Stimulated activated naive CD8-positive, alpha-beta T cell treated with anti-CD3 and anti-CD28 coated beads, Interleukin-15, Interleukin-2, amounts not matched to agents 100 U/mL and 50 U/mL, for 24 hours (primary cell): ENCODE data around the gene CLCN6.

ENCODE experiments used
- ATAC-seq: fragments of 150-1000 bp; cut with Tn5 transposase; one replicate; pipeline ENCODE4 v1.10.0; 2021
- DNase-seq: peaks from one replicate; pipeline ENCODE4 v3.0.0; 2021

Gene CLCN6

GRCh38 chr1:11855430-11855829 is 49.4 kb downstream of the CLCN6 start:
- ATAC-seq (no peak), DNase-seq (no peak)

GRCh38 chr1:11856698-11857097 is 50.7 kb downstream of the CLCN6 start:
- no peak for DNase-seq
- ATAC-seq: no peak

GRCh38 chr1:11857164-11857851 is 51.3 kb downstream of the CLCN6 start:
- DNase-seq (no peak), ATAC-seq (no peak)

GRCh38 chr1:11858158-11858557 is 52.2 kb downstream of the CLCN6 start:
- DNase-seq (no peak), ATAC-seq (no peak)

GRCh38 chr1:11858613-11858967 is 52.6 kb downstream of the CLCN6 start, which contains the start of gene NPPB:
Gene NPPB, minus strand, starts transcription at chr1:11858945. Its CDS starts 112 bp downstream, at chr1:11858833.
- ATAC-seq: no peak

GRCh38 chr1:11858968-11859871 is 53.2 kb downstream of the CLCN6 start:
- peak; percentile 77 for DNase-seq

More at GRCh38 chr1:11858613-11858967, 52.6 kb downstream of the CLCN6 start, which contains the start of gene NPPB:
- no peak for DNase-seq

GRCh38 chr1:11860083-11860482 is 54.1 kb downstream of the CLCN6 start:
- ATAC-seq (no peak), DNase-seq (no peak)

More at GRCh38 chr1:11858968-11859871, 53.2 kb downstream of the CLCN6 start:
- ATAC-seq: peak; percentile 45

- DNase-seq: no peak
- ATAC-seq: no peak
Observed at GRCh38 chr1:11860587-11860986, 54.6 kb downstream of the CLCN6 start.

GRCh38 chr1:11862890-11863289 is 56.9 kb downstream of the CLCN6 start:
- no peak for DNase-seq
- ATAC-seq: peak; percentile 12

GRCh38 chr1:11868331-11868980 is 62.5 kb downstream of the CLCN6 start:
- ATAC-seq (no peak), DNase-seq (no peak)

GRCh38 chr1:11869104-11869503 is 63.1 kb downstream of the CLCN6 start:
- DNase-seq: no peak
- ATAC-seq: no peak

GRCh38 chr1:11869650-11870207 is 63.7 kb downstream of the CLCN6 start:
- no peak for ATAC-seq
- DNase-seq: no peak

GRCh38 chr1:11872545-11872944 is 66.6 kb downstream of the CLCN6 start:
- ATAC-seq (no peak), DNase-seq (no peak)

GRCh38 chr1:11873395-11874257 is 67.6 kb downstream of the CLCN6 start:
- ATAC-seq: no peak
- no peak for DNase-seq

GRCh38 chr1:11874258-11874562 is 68.2 kb downstream of the CLCN6 start:
- DNase-seq: no peak
- no peak for ATAC-seq

GRCh38 chr1:11874624-11875023 is 68.6 kb downstream of the CLCN6 start:
- DNase-seq (no peak), ATAC-seq (no peak)

- DNase-seq (no peak), ATAC-seq (no peak)
Observed at GRCh38 chr1:11875094-11875493, 69.1 kb downstream of the CLCN6 start.

- DNase-seq (no peak), ATAC-seq (no peak)
Observed at GRCh38 chr1:11877074-11877473, 71.1 kb downstream of the CLCN6 start.

- DNase-seq (no peak), ATAC-seq (no peak)
Observed at GRCh38 chr1:11878081-11878890, 72.3 kb downstream of the CLCN6 start.

- ATAC-seq: peak; percentile 10
- no peak for DNase-seq
Observed at GRCh38 chr1:11878891-11879190, 72.8 kb downstream of the CLCN6 start.
